GM12878 (cell line): ENCODE results near the gene CNTLN. TPM values are rescaled to one million over a fixed set of nuclear protein-coding genes. Genes with fewer than 3 reads are reported as not detected.

ENCODE experiments used
- ATAC-seq: fragments of 200-7000 bp; cut with Tn5 transposase; 3 replicates; pipeline ENCODE4 v1.9.1; 2020; ENCODE audit warnings: mild to moderate bottlenecking, moderate library complexity
- BruUV-seq: library from RNA; stranded (reverse); fragments of 400-500 nt; replicated peaks from 2 replicates; lab custom pipeline; 2021; lab: Mats Ljungman, UMichigan
- CTCF ChIA-PET: fragments of 300-600 bp; sonication (Branson Sonifier 250); formaldehyde crosslinking; extraction: SDS; loops from one replicate; lab custom pipeline; 2021; ENCODE audit warnings: inconsistent platforms; lab: Yijun Ruan, JAX
- POLR2A ChIA-PET: fragments of 350-600 bp; formaldehyde crosslinking; extraction: SDS; loops from one replicate; lab custom pipeline; 2021; ENCODE audit warnings: inconsistent platforms; lab: Charles Lee
- RAD21 ChIA-PET: fragments of 300-600 bp; sonication (Branson Sonifier 250); formaldehyde crosslinking; loops from one replicate; lab custom pipeline; 2023; ENCODE audit warnings: antibody characterized with exemption; ENCODE audit not compliant: unreplicated experiment; lab: Charles Lee
- SMC1A ChIA-PET: fragments of 300-600 bp; sonication (Branson Sonifier 250); formaldehyde crosslinking; loops from one replicate; lab custom pipeline; 2023; ENCODE audit not compliant: unreplicated experiment, uncharacterized antibody; lab: Charles Lee
- DNase-seq: peaks from one replicate; pipeline ENCODE4 v3.0.0-alpha.2; 2011; ENCODE audit warnings: low read depth, low spot score
- FAIRE-seq: peaks from 3 replicates; lab custom pipeline; 2011; peaks lifted over from hg19 to GRCh38; lab: Jason Lieb, UNC
- H2AFZ ChIP-seq: 2 replicates; pipeline ENCODE4 v1.6.0; 2011; ENCODE audit warnings: low read depth, low read length, control low read depth; ENCODE audit not compliant: control insufficient read depth
- H3K27ac ChIP-seq: 2 replicates; pipeline ENCODE4 v1.5.1; 2011; ENCODE audit warnings: control low read depth; ENCODE audit not compliant: control insufficient read depth, insufficient read depth
- H3K27me3 ChIP-seq, 2 experiments: replicated peaks in 1 of 2; 2 replicates each; pipeline versions ENCODE4 v1.6.0 to v1.6.1; 2011; ENCODE audit warnings: low read length in 1 of 2; ENCODE audit not compliant: control insufficient read depth in 2 of 2, insufficient read depth in 2 of 2
- H3K36me3 ChIP-seq, 2 experiments: 2 replicates each; pipeline ENCODE4 v1.5.1; 2011; ENCODE audit warnings: low read length in 1 of 2; ENCODE audit not compliant: control insufficient read depth in 2 of 2, insufficient read depth in 2 of 2
- H3K4me1 ChIP-seq: 2 replicates; pipeline ENCODE4 v1.6.1; 2011; ENCODE audit warnings: mild to moderate bottlenecking, low read length, moderate library complexity, mixed read lengths; ENCODE audit not compliant: control insufficient read depth, insufficient read depth
- H3K4me2 ChIP-seq: 2 replicates; pipeline ENCODE4 v1.6.0; 2011; ENCODE audit warnings: control low read depth; ENCODE audit not compliant: control insufficient read depth, insufficient read depth
- H3K4me3 ChIP-seq: fragments of 200-600 bp; sonication (generic); 2 replicates; pipeline ENCODE4 v1.5.1; 2016
- H3K79me2 ChIP-seq: 2 replicates; pipeline ENCODE4 v1.6.0; 2011; ENCODE audit warnings: low read length; ENCODE audit not compliant: control insufficient read depth, insufficient read depth
- H3K9ac ChIP-seq: 2 replicates; pipeline ENCODE4 v1.8.0; 2011; ENCODE audit warnings: low read length, control low read depth, mixed read lengths; ENCODE audit not compliant: control insufficient read depth, insufficient read depth
- H3K9me3 ChIP-seq: replicated peaks from 3 replicates; pipeline ENCODE4 v1.5.1; 2011; ENCODE audit warnings: mild to moderate bottlenecking, low read length; ENCODE audit not compliant: control insufficient read depth, insufficient read depth
- H4K20me1 ChIP-seq: 2 replicates; pipeline ENCODE4 v1.6.0; 2011; ENCODE audit not compliant: control insufficient read depth, insufficient read depth
- ATF2 ChIP-seq: IDR thresholded peaks from 2 replicates; pipeline ENCODE4 v1.6.1; 2012; ENCODE audit warnings: low read length, inconsistent platforms
- CHD4 ChIP-seq: fragments of 200-600 bp; sonication (generic); IDR thresholded peaks from 2 replicates; pipeline ENCODE4 v1.6.1; 2016; ENCODE audit warnings: mild to moderate bottlenecking
- DPF2 ChIP-seq: fragments of 450-650 bp; IDR thresholded peaks from 2 replicates; pipeline ENCODE4 v1.6.1; 2017; ENCODE audit warnings: mild to moderate bottlenecking
- SMC3 ChIP-seq: IDR thresholded peaks from 2 replicates; pipeline ENCODE4 v1.6.1; 2011; ENCODE audit warnings: low read length, improper control_type of control experiment, borderline replicate concordance
- TCF12 ChIP-seq: IDR thresholded peaks from 2 replicates; pipeline ENCODE4 v1.6.1; 2011; ENCODE audit warnings: low read depth, mild to moderate bottlenecking, low read length
- TCF3 ChIP-seq: IDR thresholded peaks from 2 replicates; pipeline ENCODE4 v1.6.1; 2012; ENCODE audit warnings: low read depth, mild to moderate bottlenecking, low read length, borderline replicate concordance; ENCODE audit not compliant: insufficient read depth
- ZNF384 ChIP-seq: IDR thresholded peaks from 2 replicates; pipeline ENCODE4 v1.6.1; 2012; ENCODE audit warnings: low read depth, mild to moderate bottlenecking, low read length, improper control_type of control experiment, borderline replicate concordance
- WGBS: methylation state at CpG from one replicate; pipeline ENCODE4 v1.1.6; 2016; ENCODE audit warnings: low lambda C conversion rate; ENCODE audit not compliant: insufficient replicate concordance, insufficient coverage; ENCODE audit errors: missing lambda C conversion rate; 5-methylcytosine and 5-hydroxymethylcytosine counted together
- in situ Hi-C: fragments of 300-500 bp; cut with MboI; formaldehyde crosslinking; loops from 9 replicates; pipeline ENCODE4 v1.14.3; 2018; ENCODE audit warnings: mixed read lengths
- intact Hi-C: fragments of 100-400 bp; cut with micrococcal nuclease; formaldehyde crosslinking; loops from one replicate; pipeline ENCODE4 v1.14.2; 2022; ENCODE audit not compliant: unreplicated experiment
- polyA plus RNA-seq, 11 experiments: library from polyadenylated mRNA; depleted of rRNA in 4 of 11; unstranded in 6 of 11; stranded (reverse) in 5 of 11; fragments of >200 nt; fragmentation: Nextera tagmentation in 4 of 11; fragmentation: Illumina TruSeq in 1 of 11; extraction: Ambion mirVana in 4 of 11; extraction: Trizol in 1 of 11; gene quantifications; 1 replicate in 1 of 11; 2 replicates in 10 of 11; pipeline versions ENCODE4 v1.2.1 to v1.2.3, GENCODE V29; 2011 to 2016; ENCODE audit warnings: inconsistent platforms in 2 of 11, missing spikeins in 2 of 11, low read depth in 1 of 11
- total RNA-seq, 4 experiments: library from RNA; depleted of rRNA in 3 of 4; stranded (reverse); fragments of >200 nt in 3 of 4; fragmentation: Illumina TruSeq in 1 of 4; extraction: Trizol in 1 of 4; gene quantifications; 2 replicates each; pipeline versions ENCODE4 v1.2.1 to v1.2.3, GENCODE V29; 2013 to 2021
- TF ChIP-seq, protein P1 (sequence below): IDR thresholded peaks from 2 replicates; pipeline ENCODE4 v1.6.1; 2011; ENCODE audit warnings: mild to moderate bottlenecking, low read depth, low read length, moderate library complexity; ENCODE audit not compliant: insufficient replicate concordance
- TF ChIP-seq, protein P2 (sequence below), 3 experiments: IDR thresholded peaks in 2 of 3; conservative IDR thresholded peaks in 1 of 3; 2 replicates each; pipeline ENCODE4 v1.5.1; 2011; ENCODE audit warnings: low read depth in 3 of 3, low read length in 3 of 3, mild to moderate bottlenecking in 3 of 3, control low read depth in 2 of 3, moderate library complexity in 2 of 3, inconsistent platforms in 1 of 3, mixed read lengths in 1 of 3; ENCODE audit not compliant: control insufficient read depth in 2 of 3, insufficient read depth in 1 of 3; ENCODE audit errors: extremely low read depth in 1 of 3
- TF ChIP-seq, protein P3 (sequence below): IDR thresholded peaks from 2 replicates; pipeline ENCODE4 v1.6.1; 2011; ENCODE audit warnings: low read depth, mild to moderate bottlenecking, low read length, moderate library complexity, borderline replicate concordance; ENCODE audit errors: extremely low read depth

The CNTLN gene
- total and polyA plus RNA-seq, 10 of the 15 experiments (the other 5 are each of a cell fraction or from before 2014, with no cell fraction given): 0.01 to 7.0 (median 0.03) TPM; not detected in 4

DNA sequence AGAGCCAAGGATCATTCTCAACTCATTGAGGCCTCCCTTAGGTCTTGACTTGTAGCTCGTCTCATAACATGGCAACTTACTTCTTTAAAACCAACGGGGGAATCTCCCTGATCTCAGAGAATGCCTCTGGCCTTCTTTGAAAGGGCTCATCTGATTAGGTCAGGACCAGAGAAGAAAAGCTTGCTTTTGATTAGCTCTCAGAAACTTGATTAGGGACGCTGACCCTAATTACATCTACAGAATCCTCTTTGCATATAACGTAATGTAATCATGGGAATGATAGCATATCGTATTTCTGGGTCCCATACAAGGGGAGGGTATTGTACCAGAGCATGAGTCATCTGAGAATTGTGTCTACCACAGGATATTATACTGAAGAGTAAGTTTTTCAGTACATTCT is 318.9 kb downstream of the CNTLN start:
- H2AFZ ChIP-seq: no peak overlapping the region
- no TSS peak for BruUV-seq
- no peak overlapping the region for H3K4me2 ChIP-seq
- H4K20me1 ChIP-seq: no peaks in the 10 kb centered on the region
- no peak for DNase-seq
- H3K36me3 ChIP-seq: no peaks in the 10 kb centered on the region
- H3K27ac ChIP-seq: no peak overlapping the region
- TF ChIP-seq DPF2 (no peak), ZNF384 (no peak), TCF12 (no peak)
- TF ChIP-seq, protein P1, sequence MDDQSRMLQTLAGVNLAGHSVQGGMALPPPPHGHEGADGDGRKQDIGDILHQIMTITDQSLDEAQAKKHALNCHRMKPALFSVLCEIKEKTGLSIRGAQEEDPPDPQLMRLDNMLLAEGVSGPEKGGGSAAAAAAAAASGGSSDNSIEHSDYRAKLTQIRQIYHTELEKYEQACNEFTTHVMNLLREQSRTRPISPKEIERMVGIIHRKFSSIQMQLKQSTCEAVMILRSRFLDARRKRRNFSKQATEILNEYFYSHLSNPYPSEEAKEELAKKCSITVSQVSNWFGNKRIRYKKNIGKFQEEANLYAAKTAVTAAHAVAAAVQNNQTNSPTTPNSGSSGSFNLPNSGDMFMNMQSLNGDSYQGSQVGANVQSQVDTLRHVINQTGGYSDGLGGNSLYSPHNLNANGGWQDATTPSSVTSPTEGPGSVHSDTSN: no peak
- peak; percentile 49; the same call in 2 of the 3 replicates for ATAC-seq
- ChIA-PET POLR2A (no interaction called here), RAD21 (no interaction called here), SMC1A (no interaction called here), CTCF (interaction anchor here (1.2 to 1.5 kb wide), 2 partner anchors 9 to 390 kb away, joined by 4 to 5 read pairs; no protein-coding TSS in a partner anchor)
- no peaks in the 10 kb centered on the region for H3K4me1 ChIP-seq
- H3K9me3 ChIP-seq: no peaks in the 10 kb centered on the region
- H3K9ac ChIP-seq: no peak overlapping the region
- WGBS: 3% methylated on average over 5 of the region's 5 CpGs
- H3K4me3 ChIP-seq: no peak overlapping the region
- no peak for FAIRE-seq
- no peaks in the 10 kb centered on the region for H3K27me3 ChIP-seq
- intact Hi-C loops: no loop called here
- H3K79me2 ChIP-seq: no peaks in the 10 kb centered on the region
- in situ Hi-C loops: loop anchor here (10.0 kb wide), 1 partner anchor 329 kb away; no protein-coding TSS in a partner anchor

- POLR2A ChIA-PET: no interaction called here
- Histone ChIP-seq H3K27me3 (no peaks in the 10 kb centered on the region), H3K4me2 (no peak overlapping the region), H4K20me1 (no peaks in the 10 kb centered on the region), H3K4me1 (no peaks in the 10 kb centered on the region), H3K36me3 (no peaks in the 10 kb centered on the region), H2AFZ (no peak overlapping the region), H3K9me3 (no peaks in the 10 kb centered on the region), H3K4me3 (no peak overlapping the region), H3K9ac (no peak overlapping the region), H3K27ac (no peak overlapping the region), H3K79me2 (no peaks in the 10 kb centered on the region)
- RAD21 ChIA-PET: interaction anchor here (0.7 to 3.3 kb wide), 6 partner anchors 8 to 400 kb away, joined by 3 to 28 read pairs (median 6); no protein-coding TSS in a partner anchor
- DNase-seq (no peak), FAIRE-seq (no peak), ATAC-seq (peak; percentile 66)
- CTCF ChIA-PET: interaction anchor here (0.9 to 4.9 kb wide), 15 partner anchors 8 to 1590 kb away, joined by 3 to 72 read pairs (median 4); no protein-coding TSS in a partner anchor
- no TSS peak for BruUV-seq
- in situ Hi-C loops: loop anchor here (10.0 kb wide), 1 partner anchor 1588 kb away; no protein-coding TSS in a partner anchor
- SMC1A ChIA-PET: interaction anchor here (0.7 to 4.7 kb wide), 11 partner anchors 9 to 529 kb away, joined by 3 to 36 read pairs (median 4); no protein-coding TSS in a partner anchor
- intact Hi-C loops: loop anchor here (1.0 to 10.0 kb wide), 5 partner anchors 347 to 1628 kb away; no protein-coding TSS in a partner anchor
- 34% methylated on average over 5 of the region's 5 CpGs for WGBS
- TF ChIP-seq ATF2 (no peak), CHD4 (no peak), TCF3 (no peak), SMC3 (peak; percentile 59)
- TF ChIP-seq, protein P2, sequence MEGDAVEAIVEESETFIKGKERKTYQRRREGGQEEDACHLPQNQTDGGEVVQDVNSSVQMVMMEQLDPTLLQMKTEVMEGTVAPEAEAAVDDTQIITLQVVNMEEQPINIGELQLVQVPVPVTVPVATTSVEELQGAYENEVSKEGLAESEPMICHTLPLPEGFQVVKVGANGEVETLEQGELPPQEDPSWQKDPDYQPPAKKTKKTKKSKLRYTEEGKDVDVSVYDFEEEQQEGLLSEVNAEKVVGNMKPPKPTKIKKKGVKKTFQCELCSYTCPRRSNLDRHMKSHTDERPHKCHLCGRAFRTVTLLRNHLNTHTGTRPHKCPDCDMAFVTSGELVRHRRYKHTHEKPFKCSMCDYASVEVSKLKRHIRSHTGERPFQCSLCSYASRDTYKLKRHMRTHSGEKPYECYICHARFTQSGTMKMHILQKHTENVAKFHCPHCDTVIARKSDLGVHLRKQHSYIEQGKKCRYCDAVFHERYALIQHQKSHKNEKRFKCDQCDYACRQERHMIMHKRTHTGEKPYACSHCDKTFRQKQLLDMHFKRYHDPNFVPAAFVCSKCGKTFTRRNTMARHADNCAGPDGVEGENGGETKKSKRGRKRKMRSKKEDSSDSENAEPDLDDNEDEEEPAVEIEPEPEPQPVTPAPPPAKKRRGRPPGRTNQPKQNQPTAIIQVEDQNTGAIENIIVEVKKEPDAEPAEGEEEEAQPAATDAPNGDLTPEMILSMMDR (IDR thresholded peaks at IDR 0.05 in 2 of 3, conservative IDR thresholded peaks at IDR 0.05 in 1 of 3; ENCODE audit: control insufficient read depth in 2 of 3, extremely low read depth in 1 of 3, insufficient read depth in 1 of 3, low read depth in 3 of 3, low read length in 3 of 3): peak; percentile 55 to 73 (median 58); a peak in 5 of 6 replicates
- TF ChIP-seq, protein P3, sequence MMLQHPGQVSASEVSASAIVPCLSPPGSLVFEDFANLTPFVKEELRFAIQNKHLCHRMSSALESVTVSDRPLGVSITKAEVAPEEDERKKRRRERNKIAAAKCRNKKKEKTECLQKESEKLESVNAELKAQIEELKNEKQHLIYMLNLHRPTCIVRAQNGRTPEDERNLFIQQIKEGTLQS: no peak
These were observed 328.1 kb downstream of the CNTLN start for GRCh38 chr9:17462869-17463464.
